ENCODE results near the gene FKBP1B. TPM values are rescaled to one million over a fixed set of nuclear protein-coding genes. Genes with fewer than 3 reads are reported as not detected.
"Not testable (repeated sequence)": the region's sequence is repeated elsewhere in the genome, so short reads cannot be mapped to it uniquely, and the experiment has no call there.

The FKBP1B gene
- total RNA-seq, 1 donor, result 7.9 TPM

GRCh38 chr2:24010477-24011249, 38.9 kb upstream of the FKBP1B start:
- peak overlapping the region; percentile 55 for H3K4me3 ChIP-seq (ENCODE audit: low read depth, low read length)
- DNase-seq (ENCODE audit: low read depth), result no peak
- TF ChIP-seq, protein P1, sequence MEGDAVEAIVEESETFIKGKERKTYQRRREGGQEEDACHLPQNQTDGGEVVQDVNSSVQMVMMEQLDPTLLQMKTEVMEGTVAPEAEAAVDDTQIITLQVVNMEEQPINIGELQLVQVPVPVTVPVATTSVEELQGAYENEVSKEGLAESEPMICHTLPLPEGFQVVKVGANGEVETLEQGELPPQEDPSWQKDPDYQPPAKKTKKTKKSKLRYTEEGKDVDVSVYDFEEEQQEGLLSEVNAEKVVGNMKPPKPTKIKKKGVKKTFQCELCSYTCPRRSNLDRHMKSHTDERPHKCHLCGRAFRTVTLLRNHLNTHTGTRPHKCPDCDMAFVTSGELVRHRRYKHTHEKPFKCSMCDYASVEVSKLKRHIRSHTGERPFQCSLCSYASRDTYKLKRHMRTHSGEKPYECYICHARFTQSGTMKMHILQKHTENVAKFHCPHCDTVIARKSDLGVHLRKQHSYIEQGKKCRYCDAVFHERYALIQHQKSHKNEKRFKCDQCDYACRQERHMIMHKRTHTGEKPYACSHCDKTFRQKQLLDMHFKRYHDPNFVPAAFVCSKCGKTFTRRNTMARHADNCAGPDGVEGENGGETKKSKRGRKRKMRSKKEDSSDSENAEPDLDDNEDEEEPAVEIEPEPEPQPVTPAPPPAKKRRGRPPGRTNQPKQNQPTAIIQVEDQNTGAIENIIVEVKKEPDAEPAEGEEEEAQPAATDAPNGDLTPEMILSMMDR (IDR thresholded peaks at IDR 0.05; ENCODE audit: insufficient read depth, low read length), result no peak

GRCh38 chr2:24011250-24012104, 38.1 kb upstream of the FKBP1B start:
- TF ChIP-seq, protein P1 (IDR thresholded peaks at IDR 0.05; ENCODE audit: insufficient read depth, low read length), result no peak
- H3K4me3 ChIP-seq (ENCODE audit: low read depth, low read length), result no peak overlapping the region
- no peak for DNase-seq (ENCODE audit: low read depth)

DNA sequence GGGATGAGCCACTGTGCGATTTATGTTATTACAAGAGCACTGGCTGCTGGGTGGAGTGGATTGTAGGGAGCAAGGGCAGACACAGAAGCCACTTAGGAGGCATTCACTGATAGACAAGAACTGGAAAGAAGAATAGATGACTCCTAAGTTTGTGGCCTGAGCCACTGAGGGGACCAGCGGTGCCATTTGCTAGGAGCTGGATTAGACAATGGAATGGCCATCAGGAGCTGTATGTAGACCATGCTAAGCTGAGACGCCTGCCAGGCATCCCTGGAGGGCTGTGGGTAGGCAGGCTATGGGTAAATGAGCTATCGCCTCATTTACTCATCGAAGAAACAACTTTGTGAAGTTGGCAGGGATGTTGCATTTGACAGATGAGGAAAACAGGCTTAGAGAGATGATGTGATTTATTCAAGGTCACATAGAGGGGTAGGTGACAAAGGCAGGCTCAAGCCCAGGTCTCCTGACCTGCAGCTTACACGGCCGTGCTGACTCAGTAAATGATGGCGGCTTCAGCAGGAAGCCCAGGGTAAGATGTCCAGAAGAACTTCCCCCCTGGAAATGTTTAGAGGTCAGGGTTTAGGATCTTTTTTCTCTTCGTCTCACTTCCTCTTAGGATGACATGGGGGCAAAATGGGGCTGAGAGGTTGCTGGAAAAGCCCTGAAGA, 36.9 kb upstream of the FKBP1B start:
- TF ChIP-seq, protein P1 (IDR thresholded peaks at IDR 0.05; ENCODE audit: insufficient read depth, low read length), result no peak
- DNase-seq (ENCODE audit: low read depth), result no peak
- H3K4me3 ChIP-seq (ENCODE audit: low read depth, low read length), result no peak overlapping the region

GRCh38 chr2:24014902-24015301, 34.6 kb upstream of the FKBP1B start:
- not testable (repeated sequence) for H3K4me3 ChIP-seq (ENCODE audit: low read depth, low read length); DNase-seq (ENCODE audit: low read depth)

GRCh38 chr2:24015562-24016375, 33.8 kb upstream of the FKBP1B start:
- DNase-seq (ENCODE audit: low read depth), result peak; percentile 70
- TF ChIP-seq, protein P1 (IDR thresholded peaks at IDR 0.05; ENCODE audit: insufficient read depth, low read length), result no peak
- H3K4me3 ChIP-seq (ENCODE audit: low read depth, low read length), result no peak overlapping the region

DNA sequence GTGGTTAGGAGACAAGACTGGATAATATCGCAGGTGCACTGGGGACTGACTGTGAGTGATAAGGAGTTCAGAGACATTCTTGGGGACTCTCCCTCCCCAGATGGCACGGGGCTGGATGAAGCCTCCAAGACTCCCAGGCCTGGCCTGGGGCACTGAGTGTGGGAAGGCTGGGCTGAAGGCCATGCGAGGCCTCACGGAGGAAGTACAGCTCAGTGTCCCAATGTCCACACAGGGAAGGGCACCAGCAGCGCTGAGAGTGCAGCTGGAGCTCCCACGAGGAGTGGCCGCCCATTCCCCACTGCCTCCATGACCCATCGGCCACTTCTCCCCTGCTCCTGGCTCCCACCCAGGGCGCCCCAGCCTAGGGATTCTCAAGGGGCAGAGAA, 33.2 kb upstream of the FKBP1B start:
- H3K4me3 ChIP-seq (ENCODE audit: low read depth, low read length), result no peak overlapping the region
- TF ChIP-seq, protein P1 (IDR thresholded peaks at IDR 0.05; ENCODE audit: insufficient read depth, low read length), result no peak
- DNase-seq (ENCODE audit: low read depth), result no peak
